K562 (cell line): ENCODE results near the gene FGFRL1. TPM values are rescaled to one million over a fixed set of nuclear protein-coding genes. Genes with fewer than 3 reads are reported as not detected.

ENCODE experiments used
- BHLHE40 ChIP-seq: IDR thresholded peaks from 2 replicates; pipeline ENCODE4 v1.6.1; 2011; ENCODE audit warnings: low read length, improper control_type of control experiment
- FOSL1 ChIP-seq: fragments of 200-800 bp; sonication (Bioruptor generic); conservative IDR thresholded peaks from 2 replicates; pipeline ENCODE4 v1.6.1; 2016; ENCODE audit warnings: missing genetic modification characterization, missing compliant biosample characterization
- FOXP1 ChIP-seq: sonication (generic); formaldehyde crosslinking; IDR thresholded peaks from 2 replicates; pipeline ENCODE4 v1.8.0; 2022; ENCODE audit warnings: mild to moderate bottlenecking, missing genetic modification reagents
- NR2C2 ChIP-seq, 2 experiments: fragments of 200-800 bp in 1 of 2; sonication (Bioruptor generic) in 1 of 2; sonication (generic) in 1 of 2; formaldehyde crosslinking in 1 of 2; IDR thresholded peaks; 2 replicates each; pipeline versions ENCODE4 v1.6.1 to v1.8.0; 2016 to 2022; ENCODE audit warnings: mild to moderate bottlenecking in 1 of 2, missing compliant biosample characterization in 1 of 2, missing genetic modification characterization in 1 of 2, missing genetic modification reagents in 1 of 2
- POLR2G ChIP-seq: fragments of 200-400 bp; formaldehyde crosslinking; IDR thresholded peaks from 2 replicates; pipeline ENCODE4 v1.6.1; 2017; ENCODE audit warnings: low read depth, mild to moderate bottlenecking, antibody characterized with exemption, low read length, moderate library complexity
- PTTG1 ChIP-seq: fragments of 450-650 bp; IDR thresholded peaks from 2 replicates; pipeline ENCODE4 v1.6.1; 2016; ENCODE audit warnings: low read depth, mild to moderate bottlenecking, missing genetic modification characterization, missing compliant biosample characterization
- RBFOX2 ChIP-seq: fragments of 200-400 bp; formaldehyde crosslinking; IDR thresholded peaks from 2 replicates; pipeline ENCODE4 v1.6.1; 2017; ENCODE audit warnings: low read depth, mild to moderate bottlenecking, low read length, moderate library complexity
- SETDB1 ChIP-seq: IDR thresholded peaks from one replicate; pipeline ENCODE4 v1.6.1; 2012; ENCODE audit warnings: low read length, control low read depth, inconsistent platforms
- TAF1 ChIP-seq: IDR thresholded peaks from 2 replicates; pipeline ENCODE4 v1.6.1; 2011; ENCODE audit warnings: mild to moderate bottlenecking, low read length, moderate library complexity; ENCODE audit not compliant: insufficient read depth, control insufficient read depth, severe bottlenecking; ENCODE audit errors: extremely low read depth
- TSHZ1 ChIP-seq: fragments of 250-450 bp; sonication (Bioruptor Pico); IDR thresholded peaks from 2 replicates; pipeline ENCODE4 v1.4.0; 2020; ENCODE audit warnings: mild to moderate bottlenecking, moderate library complexity
- ZBTB7A ChIP-seq: IDR thresholded peaks from 2 replicates; pipeline ENCODE4 v1.6.1; 2011; ENCODE audit warnings: low read depth, mild to moderate bottlenecking, low read length, moderate library complexity, borderline replicate concordance; ENCODE audit not compliant: control insufficient read depth
- polyA plus RNA-seq, 8 experiments: library from polyadenylated mRNA; depleted of rRNA in 4 of 8; stranded (reverse) in 5 of 8; unstranded in 3 of 8; fragments of >200 nt; fragmentation: Nextera tagmentation in 2 of 8; fragmentation: Illumina TruSeq in 1 of 8; extraction: Ambion mirVana in 2 of 8; extraction: Trizol in 1 of 8; gene quantifications; 2 replicates each; pipeline versions ENCODE4 v1.2.1 to v1.2.3, GENCODE V29; 2011 to 2014; ENCODE audit warnings: inconsistent platforms in 1 of 8, missing spikeins in 1 of 8
- total RNA-seq, 7 experiments: library from RNA; depleted of rRNA in 6 of 7; stranded (reverse); fragments of >200 nt in 6 of 7; fragmentation: Illumina TruSeq in 2 of 7; extraction: Trizol in 2 of 7; gene quantifications; 2 replicates each; pipeline versions ENCODE4 v1.2.1 to v1.2.3, GENCODE V29; 2011 to 2021; ENCODE audit warnings: low replicate concordance in 1 of 7
- TF ChIP-seq, protein P1 (sequence below), 2 experiments: fragments of 450-650 bp; conservative IDR thresholded peaks; 2 replicates each; pipeline ENCODE4 v1.6.1; 2017; ENCODE audit warnings: mild to moderate bottlenecking in 2 of 2, moderate library complexity in 2 of 2
- TF ChIP-seq, protein P2 (sequence below): sonication (generic); formaldehyde crosslinking; IDR thresholded peaks from 2 replicates; pipeline ENCODE4 v1.8.0; 2022; ENCODE audit warnings: mild to moderate bottlenecking, missing genetic modification reagents
- TF ChIP-seq, protein P3 (sequence below): fragments of 450-650 bp; IDR thresholded peaks from 2 replicates; pipeline ENCODE4 v1.6.1; 2016; ENCODE audit warnings: borderline replicate concordance
- TF ChIP-seq, protein P4 (sequence below): sonication (generic); formaldehyde crosslinking; IDR thresholded peaks from 2 replicates; pipeline ENCODE4 v1.8.1; 2022; ENCODE audit warnings: missing genetic modification reagents

Gene FGFRL1
- total and polyA plus RNA-seq, 9 of the 15 experiments (the other 6 are each of a cell fraction or from before 2014, with no cell fraction given) = 0.34 to 49.9 (median 14.6) TPM

DNA sequence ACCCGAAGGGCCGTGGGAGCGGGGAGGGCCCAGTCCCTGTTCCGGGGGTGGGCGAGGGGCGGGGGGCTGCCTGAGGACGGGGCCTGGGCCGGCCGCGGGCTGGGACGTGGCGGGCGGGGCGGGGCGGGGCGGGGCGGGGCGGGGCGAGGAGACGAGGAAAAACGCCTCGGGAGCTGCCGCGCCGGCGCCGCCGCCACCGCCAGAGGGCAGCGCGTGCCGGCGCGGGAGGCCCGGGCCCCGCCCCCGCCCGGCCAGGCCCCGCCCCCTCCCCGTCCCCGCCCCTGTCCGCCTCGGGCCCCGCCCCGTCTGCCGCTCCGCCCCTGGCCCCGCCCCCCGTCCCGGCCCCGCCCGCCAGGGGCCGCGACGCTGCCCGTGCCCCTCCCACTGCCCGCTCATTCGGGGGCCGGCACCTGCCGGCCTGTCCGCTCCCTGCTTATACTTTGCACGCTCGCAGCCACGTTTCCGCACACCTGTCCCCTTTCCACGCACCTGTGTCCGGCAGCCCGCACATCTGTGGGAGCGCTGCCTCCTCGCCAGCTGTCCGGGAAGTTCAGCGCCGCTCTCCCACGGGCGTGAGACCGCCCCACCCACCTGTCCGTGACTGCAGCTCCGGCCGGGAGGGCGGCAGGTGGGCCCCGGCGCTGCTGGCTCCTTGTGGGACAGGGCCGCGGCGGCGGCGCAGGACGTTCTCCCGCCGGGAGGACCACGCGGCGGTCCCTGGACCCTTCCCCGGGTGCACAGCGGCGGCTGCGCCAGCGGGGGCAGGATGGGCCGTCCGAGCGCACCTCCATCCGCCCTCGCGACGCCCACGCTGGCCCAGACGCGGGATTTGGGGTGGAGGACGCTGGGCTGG, 1.7 kb upstream of the FGFRL1 start (continued):
- TF ChIP-seq TSHZ1 (CRISPR knock-in tag) (no peak), BHLHE40 (peak; percentile 68), NR2C2 (CRISPR knock-in tag; IDR thresholded peaks at IDR 0.05) (no peak; the same call in none of the 2 replicates), NR2C2 (tag; IDR thresholded peaks at IDR 0.05) (no peak; the same call in 1 of the 2 replicates), ZBTB7A (peak; percentile 80), RBFOX2 (peak; percentile 58), PTTG1 (tag) (no peak), FOSL1 (no peak), POLR2G (peak; percentile 65), SETDB1 (no peak), FOXP1 (0 out of 2 replicates have a peak, but pooled peaks have one; percentile 48), TAF1 (no peak)
- TF ChIP-seq, protein P1, sequence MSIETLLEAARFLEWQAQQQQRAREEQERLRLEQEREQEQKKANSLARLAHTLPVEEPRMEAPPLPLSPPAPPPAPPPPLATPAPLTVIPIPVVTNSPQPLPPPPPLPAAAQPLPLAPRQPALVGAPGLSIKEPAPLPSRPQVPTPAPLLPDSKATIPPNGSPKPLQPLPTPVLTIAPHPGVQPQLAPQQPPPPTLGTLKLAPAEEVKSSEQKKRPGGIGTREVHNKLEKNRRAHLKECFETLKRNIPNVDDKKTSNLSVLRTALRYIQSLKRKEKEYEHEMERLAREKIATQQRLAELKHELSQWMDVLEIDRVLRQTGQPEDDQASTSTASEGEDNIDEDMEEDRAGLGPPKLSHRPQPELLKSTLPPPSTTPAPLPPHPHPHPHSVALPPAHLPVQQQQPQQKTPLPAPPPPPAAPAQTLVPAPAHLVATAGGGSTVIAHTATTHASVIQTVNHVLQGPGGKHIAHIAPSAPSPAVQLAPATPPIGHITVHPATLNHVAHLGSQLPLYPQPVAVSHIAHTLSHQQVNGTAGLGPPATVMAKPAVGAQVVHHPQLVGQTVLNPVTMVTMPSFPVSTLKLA (conservative IDR thresholded peaks at IDR 0.05) = peak in 1 of 2 experiments; percentile 55; a peak in 1 of 4 replicates
- TF ChIP-seq, protein P2, sequence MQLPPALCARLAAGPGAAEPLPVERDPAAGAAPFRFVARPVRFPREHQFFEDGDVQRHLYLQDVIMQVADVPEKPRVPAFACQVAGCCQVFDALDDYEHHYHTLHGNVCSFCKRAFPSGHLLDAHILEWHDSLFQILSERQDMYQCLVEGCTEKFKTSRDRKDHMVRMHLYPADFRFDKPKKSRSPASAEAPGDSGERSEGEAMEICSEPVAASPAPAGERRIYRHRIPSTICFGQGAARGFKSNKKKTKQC (CRISPR knock-in tag) = no peak
- TF ChIP-seq, protein P3, sequence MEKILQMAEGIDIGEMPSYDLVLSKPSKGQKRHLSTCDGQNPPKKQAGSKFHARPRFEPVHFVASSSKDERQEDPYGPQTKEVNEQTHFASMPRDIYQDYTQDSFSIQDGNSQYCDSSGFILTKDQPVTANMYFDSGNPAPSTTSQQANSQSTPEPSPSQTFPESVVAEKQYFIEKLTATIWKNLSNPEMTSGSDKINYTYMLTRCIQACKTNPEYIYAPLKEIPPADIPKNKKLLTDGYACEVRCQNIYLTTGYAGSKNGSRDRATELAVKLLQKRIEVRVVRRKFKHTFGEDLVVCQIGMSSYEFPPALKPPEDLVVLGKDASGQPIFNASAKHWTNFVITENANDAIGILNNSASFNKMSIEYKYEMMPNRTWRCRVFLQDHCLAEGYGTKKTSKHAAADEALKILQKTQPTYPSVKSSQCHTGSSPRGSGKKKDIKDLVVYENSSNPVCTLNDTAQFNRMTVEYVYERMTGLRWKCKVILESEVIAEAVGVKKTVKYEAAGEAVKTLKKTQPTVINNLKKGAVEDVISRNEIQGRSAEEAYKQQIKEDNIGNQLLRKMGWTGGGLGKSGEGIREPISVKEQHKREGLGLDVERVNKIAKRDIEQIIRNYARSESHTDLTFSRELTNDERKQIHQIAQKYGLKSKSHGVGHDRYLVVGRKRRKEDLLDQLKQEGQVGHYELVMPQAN = 0 out of 2 replicates have a peak, but pooled peaks have one; percentile 2
- TF ChIP-seq, protein P4, sequence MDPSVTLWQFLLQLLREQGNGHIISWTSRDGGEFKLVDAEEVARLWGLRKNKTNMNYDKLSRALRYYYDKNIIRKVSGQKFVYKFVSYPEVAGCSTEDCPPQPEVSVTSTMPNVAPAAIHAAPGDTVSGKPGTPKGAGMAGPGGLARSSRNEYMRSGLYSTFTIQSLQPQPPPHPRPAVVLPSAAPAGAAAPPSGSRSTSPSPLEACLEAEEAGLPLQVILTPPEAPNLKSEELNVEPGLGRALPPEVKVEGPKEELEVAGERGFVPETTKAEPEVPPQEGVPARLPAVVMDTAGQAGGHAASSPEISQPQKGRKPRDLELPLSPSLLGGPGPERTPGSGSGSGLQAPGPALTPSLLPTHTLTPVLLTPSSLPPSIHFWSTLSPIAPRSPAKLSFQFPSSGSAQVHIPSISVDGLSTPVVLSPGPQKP (CRISPR knock-in tag) = no peak
